B cell (primary cell): ENCODE results near the gene FITM1. TPM values are rescaled to one million over a fixed set of nuclear protein-coding genes. Genes with fewer than 3 reads are reported as not detected.

Experiments used
- ATAC-seq: fragments of 200-7000 bp; cut with Tn5 transposase; one replicate; pipeline ENCODE4 v1.10.0; 2021; ENCODE audit warnings: low read depth, mild to moderate bottlenecking, moderate number of reproducible peaks, moderate library complexity
- CTCF ChIA-PET: fragments of 350-600 bp; sonication (Branson Sonifier 250); formaldehyde crosslinking; loops from one replicate; lab custom pipeline; 2021; ENCODE audit warnings: antibody characterized with exemption, inconsistent platforms; lab: Charles Lee
- POLR2A ChIA-PET: fragments of 350-600 bp; sonication (Branson Sonifier 250); formaldehyde crosslinking; loops from one replicate; lab custom pipeline; 2021; ENCODE audit warnings: antibody characterized with exemption; lab: Charles Lee
- DNase-seq: peaks from one replicate; pipeline ENCODE4 v3.0.0; 2013
- H2AFZ ChIP-seq: 2 replicates; pipeline ENCODE4 v1.6.1; 2012; ENCODE audit warnings: mild to moderate bottlenecking, low read depth, low read length; ENCODE audit not compliant: insufficient read depth, poor library complexity, severe bottlenecking
- H3K27ac ChIP-seq, 2 donors: 1 replicate in 1 of 2; 2 replicates in 1 of 2; pipeline ENCODE4 v1.5.1; 2012 to 2013; ENCODE audit warnings: low read length in 2 of 2, mild to moderate bottlenecking in 2 of 2, moderate library complexity in 1 of 2
- H3K27me3 ChIP-seq, 4 experiments: fragments of 200-600 bp in 1 of 4; sonication (generic) in 1 of 4; replicated peaks in 1 of 4; 1 replicate in 2 of 4; 2 replicates in 2 of 4; pipeline versions ENCODE4 v1.6.1 to v1.7.0; 2013 to 2016; ENCODE audit warnings: low read length in 3 of 4, mild to moderate bottlenecking in 2 of 4, mixed read lengths in 1 of 4, moderate library complexity in 1 of 4; ENCODE audit not compliant: insufficient read depth in 4 of 4, control insufficient read depth in 3 of 4; ENCODE audit errors: control extremely low read depth in 1 of 4
- H3K36me3 ChIP-seq, 2 experiments: replicated peaks in 1 of 2; 1 replicate in 1 of 2; 2 replicates in 1 of 2; pipeline versions ENCODE4 v1.6.1 to v1.7.1; 2013; ENCODE audit warnings: low read length in 1 of 2; ENCODE audit not compliant: insufficient read depth in 2 of 2, control insufficient read depth in 1 of 2; ENCODE audit errors: control extremely low read depth in 1 of 2, extremely low read depth in 1 of 2
- H3K4me1 ChIP-seq, 2 donors: fragments of 200-600 bp in 1 of 2; sonication (generic) in 1 of 2; 1 replicate in 1 of 2; 2 replicates in 1 of 2; pipeline versions ENCODE4 v1.5.1 to v1.6.1; 2013 to 2017; ENCODE audit warnings: low read length in 2 of 2; ENCODE audit not compliant: control insufficient read depth in 2 of 2, insufficient read depth in 2 of 2
- H3K4me2 ChIP-seq: replicated peaks from 2 replicates; pipeline ENCODE3; 2012; ENCODE audit warnings: mild to moderate bottlenecking, low read depth, low read length; ENCODE audit not compliant: poor library complexity, severe bottlenecking
- H3K4me3 ChIP-seq, 5 experiments: fragments of 200-600 bp in 1 of 5; sonication (generic) in 1 of 5; 1 replicate in 3 of 5; 2 replicates in 2 of 5; pipeline versions ENCODE4 v1.5.1 to v1.7.0; 2011 to 2016; ENCODE audit warnings: low read length in 4 of 5, mild to moderate bottlenecking in 4 of 5, low read depth in 2 of 5, control low read depth in 1 of 5, moderate library complexity in 1 of 5; ENCODE audit not compliant: insufficient read depth in 1 of 5; ENCODE audit errors: control extremely low read depth in 1 of 5, extremely low read depth in 1 of 5
- H3K79me2 ChIP-seq: fragments of 200-600 bp; sonication (generic); one replicate; pipeline ENCODE4 v1.6.0; 2016; ENCODE audit warnings: low read length; ENCODE audit not compliant: control insufficient read depth, insufficient read depth
- H3K9ac ChIP-seq: fragments of 200-600 bp; sonication (generic); 2 replicates; pipeline ENCODE4 v1.6.1; 2017; ENCODE audit warnings: mild to moderate bottlenecking, low read length, moderate library complexity
- H3K9me3 ChIP-seq, 3 donors: one replicate each; pipeline versions ENCODE4 v1.6.1 to v1.7.1; 2013; ENCODE audit warnings: low read length in 2 of 3; ENCODE audit not compliant: control insufficient read depth in 2 of 3, insufficient read depth in 1 of 3; ENCODE audit errors: control extremely low read depth in 1 of 3
- H4K20me1 ChIP-seq: 2 replicates; pipeline ENCODE4 v1.6.0; 2012; ENCODE audit warnings: mild to moderate bottlenecking, low read length; ENCODE audit not compliant: insufficient read depth, control insufficient read depth, poor library complexity, severe bottlenecking
- H3K27ac Mint-ChIP-seq: one replicate; pipeline ENCODE4 v1.8.0; 2021; ENCODE audit warnings: mixed read lengths
- H3K27me3 Mint-ChIP-seq: one replicate; pipeline ENCODE4 v1.8.0; 2021; ENCODE audit warnings: mixed read lengths
- H3K4me1 Mint-ChIP-seq: one replicate; pipeline ENCODE4 v1.8.0; 2021; ENCODE audit warnings: mixed read lengths
- H3K4me3 Mint-ChIP-seq: one replicate; pipeline ENCODE4 v1.8.0; 2021; ENCODE audit warnings: mixed read lengths
- H3K9me3 Mint-ChIP-seq: one replicate; pipeline ENCODE4 v1.8.0; 2022; ENCODE audit warnings: mixed read lengths; ENCODE audit not compliant: insufficient read depth
- CTCF ChIP-seq: fragments of 200-600 bp; IDR thresholded peaks from one replicate; pipeline ENCODE4 v1.8.0; 2022; ENCODE audit warnings: antibody characterized with exemption, mild to moderate bottlenecking
- EZH2 ChIP-seq: IDR thresholded peaks from 2 replicates; pipeline ENCODE4 v1.6.1; 2012; ENCODE audit warnings: borderline replicate concordance, low read depth, mild to moderate bottlenecking, moderate library complexity, low read length; ENCODE audit not compliant: insufficient read depth, poor library complexity, severe bottlenecking
- WGBS: methylation state at CpG from one replicate; pipeline ENCODE4 v1.1.5; 2013; ENCODE audit warnings: missing lambda C conversion rate; ENCODE audit not compliant: insufficient coverage; 5-methylcytosine and 5-hydroxymethylcytosine counted together
- intact Hi-C: fragments of 100-400 bp; cut with micrococcal nuclease; formaldehyde crosslinking; loops from one replicate; pipeline ENCODE4 v1.10.0; 2022
- polyA plus RNA-seq: library from polyadenylated mRNA; depleted of rRNA; stranded (reverse); fragments of >200 nt; gene quantifications from 2 replicates; pipeline ENCODE4 v1.2.3, GENCODE V29; 2012
- total RNA-seq, 2 donors: library from RNA; stranded (reverse); fragments of 120-200 nt in 1 of 2; gene quantifications; 1 replicate in 1 of 2; 2 replicates in 1 of 2; pipeline versions ENCODE4 v1.2.3 to v1.2.4, GENCODE V29; 2013 to 2022

FITM1 gene
- total and polyA plus RNA-seq, 2 donors (not counting 1 experiment from before 2014, with no cell fraction given), result 2.6 to 3.3 TPM

- H4K20me1 ChIP-seq, result peaks cover 13% of the 10 kb centered on the region
- H3K36me3 ChIP-seq, result peaks cover 0 to 24% of the 10 kb centered on the region in 2 experiments
- H3K27me3 Mint-ChIP-seq, result no peaks in the 10 kb centered on the region
- DNase-seq (no peak), ATAC-seq (peak; percentile 12)
- peaks cover 27% of the 10 kb centered on the region for H3K4me1 Mint-ChIP-seq
- peak overlapping the region; percentile 99 to 100 for H3K27ac ChIP-seq
- H3K4me3 Mint-ChIP-seq, result peak overlapping the region; percentile 93
- H3K9ac ChIP-seq, result peak overlapping the region; percentile 98
- intact Hi-C loops, result loop anchor here (1.0 to 10.0 kb wide), 13 partner anchors 20 to 559 kb away; partner anchors contain the start of genes CHMP4A, EMC9, GMPR2 and IPO4
- H3K9me3 ChIP-seq, result no peaks in the 10 kb centered on the region
- TF ChIP-seq EZH2 (no peak), CTCF (no peak)
- no peaks in the 10 kb centered on the region for H3K27me3 ChIP-seq
- peak overlapping the region; percentile 100 for H3K27ac Mint-ChIP-seq
- CTCF ChIA-PET, result interaction anchor here (0.8 to 4.1 kb wide), 25 partner anchors 9 to 317 kb away, joined by 3 to 37 read pairs (median 6); partner anchors contain the start of genes CARMIL3, CIDEB, EMC9 and IPO4
- H3K9me3 Mint-ChIP-seq, result no peaks in the 10 kb centered on the region
- WGBS, result under 1% methylated on average over 42 of the region's 42 CpGs
- peak overlapping the region; percentile 88 to 99 (median 97) for H3K4me3 ChIP-seq
- H3K79me2 ChIP-seq, result peaks cover 48% of the 10 kb centered on the region
- H3K4me2 ChIP-seq, result peak overlapping the region; percentile 95
- peaks cover 19 to 29% of the 10 kb centered on the region in 2 donors for H3K4me1 ChIP-seq
- H2AFZ ChIP-seq, result peak overlapping the region; percentile 82
- POLR2A ChIA-PET, result interaction anchor here (0.5 to 2.9 kb wide), 20 partner anchors 12 to 1019 kb away, joined by 3 to 49 read pairs (median 4); partner anchors contain the start of genes ACIN1, CBLN3, CHMP4A and EMC9
These were observed 16.5 kb upstream of the FITM1 start for GRCh38 chr14:24113801-24114531.
